AG04450 (cell line): ENCODE results near the gene RTCA. TPM values are rescaled to one million over a fixed set of nuclear protein-coding genes. Genes with fewer than 3 reads are reported as not detected.

Source experiments
- CTCF ChIA-PET: fragments of 300-600, 350-600 bp; formaldehyde crosslinking; extraction: SDS; loops from one replicate; lab custom pipeline; 2022; ENCODE audit warnings: antibody characterized with exemption, inconsistent platforms; lab: Charles Lee
- POLR2A ChIA-PET: fragments of 350-600 bp; formaldehyde crosslinking; extraction: SDS; loops from one replicate; lab custom pipeline; 2021; ENCODE audit warnings: antibody characterized with exemption, inconsistent platforms; lab: Yijun Ruan, JAX
- DNase-seq: peaks from one replicate; pipeline ENCODE4 v3.0.0-alpha.2; 2011; ENCODE audit warnings: low read depth, low spot score
- H3K27ac ChIP-seq: one replicate; pipeline ENCODE4 v1.5.1; 2012; ENCODE audit warnings: low read depth, low read length, control low read depth
- H3K27me3 ChIP-seq: one replicate; pipeline ENCODE4 v1.6.0; 2012; ENCODE audit warnings: low read length; ENCODE audit not compliant: control insufficient read depth, insufficient read depth
- H3K4me3 ChIP-seq: 2 replicates; pipeline ENCODE4 v1.5.1; 2011; ENCODE audit warnings: mild to moderate bottlenecking, low read depth, low read length, control low read depth
- H3K9me3 ChIP-seq: 2 replicates; pipeline ENCODE4 v1.5.1; 2012; ENCODE audit warnings: low read length; ENCODE audit not compliant: control insufficient read depth, insufficient read depth
- CTCF ChIP-seq: IDR thresholded peaks from 2 replicates; pipeline ENCODE4 v1.5.1; 2011; ENCODE audit warnings: low read depth, low read length, control low read depth, inconsistent platforms
- polyA plus RNA-seq: library from polyadenylated mRNA; depleted of rRNA; stranded (reverse); fragments of >200 nt; gene quantifications from 2 replicates; pipeline ENCODE4 v1.2.3, GENCODE V29; 2011

Gene RTCA
- polyA plus RNA-seq, 1 experiment, result 48.8 TPM

- no peak for DNase-seq
Measured at GRCh38 chr1:100279954-100280682, 14.1 kb downstream of the RTCA start.

GRCh38 chr1:100284591-100284990 lies 18.6 kb downstream of the RTCA start:
- ChIA-PET POLR2A (no interaction called here), CTCF (no interaction called here)
- TF ChIP-seq CTCF, result no peak
- Histone ChIP-seq H3K9me3 (no peaks in the 10 kb centered on the region), H3K27me3 (no peaks in the 10 kb centered on the region), H3K27ac (no peak overlapping the region), H3K4me3 (no peak overlapping the region)
- no peak for DNase-seq

More at GRCh38 chr1:100279954-100280682, 14.1 kb downstream of the RTCA start:
- ChIA-PET CTCF (no interaction called here), POLR2A (no interaction called here)
- no peak overlapping the region for H3K4me3 ChIP-seq
- H3K9me3 ChIP-seq, result no peaks in the 10 kb centered on the region
- no peak overlapping the region for H3K27ac ChIP-seq
- no peak for TF ChIP-seq CTCF
- H3K27me3 ChIP-seq, result no peaks in the 10 kb centered on the region

GRCh38 chr1:100287162-100287561 lies 21.1 kb downstream of the RTCA start:
- no peaks in the 10 kb centered on the region for H3K27me3 ChIP-seq
- no peak for DNase-seq
- no peak overlapping the region for H3K27ac ChIP-seq
- no peak for TF ChIP-seq CTCF
- no peak overlapping the region for H3K4me3 ChIP-seq
- H3K9me3 ChIP-seq, result no peaks in the 10 kb centered on the region
- ChIA-PET CTCF (interaction anchor here (1.6 kb wide), 1 partner anchor 173 kb away, joined by 5 read pairs; no protein-coding TSS in a partner anchor), POLR2A (no interaction called here)

- no peak overlapping the region for H3K27ac ChIP-seq
- ChIA-PET POLR2A (no interaction called here), CTCF (interaction anchor here (1.2 to 1.7 kb wide), 2 partner anchors 27 to 168 kb away, joined by 3 to 5 read pairs; no protein-coding TSS in a partner anchor)
- no peak for TF ChIP-seq CTCF
- no peak overlapping the region for H3K4me3 ChIP-seq
- no peak for DNase-seq
- no peaks in the 10 kb centered on the region for H3K9me3 ChIP-seq
- H3K27me3 ChIP-seq, result no peaks in the 10 kb centered on the region
Measured at GRCh38 chr1:100290291-100290690, 24.3 kb downstream of the RTCA start.

- H3K4me3 ChIP-seq, result no peak overlapping the region
- no peaks in the 10 kb centered on the region for H3K9me3 ChIP-seq
- TF ChIP-seq CTCF, result no peak
- DNase-seq, result no peak
- H3K27me3 ChIP-seq, result no peaks in the 10 kb centered on the region
- ChIA-PET POLR2A (no interaction called here), CTCF (interaction anchor here (0.6 kb wide), 1 partner anchor 99 kb away, joined by 3 read pairs; no protein-coding TSS in a partner anchor)
- H3K27ac ChIP-seq, result no peak overlapping the region
Measured at GRCh38 chr1:100292711-100293110, 26.7 kb downstream of the RTCA start.
